ENCODE results near the gene DNAH17. TPM values are rescaled to one million over a fixed set of nuclear protein-coding genes. Genes with fewer than 3 reads are reported as not detected.
A peak's percentile ranks its signal among the peaks of the same experiment; 100 is the strongest.

Gene DNAH17
- total RNA-seq, 4 donors from 2014 or later = 0.19 to 0.31 TPM; not detected in 2

- Histone ChIP-seq H3K27me3 (no peaks in the 10 kb centered on the region), H3K27ac (peak overlapping the region; percentile 47 to 94 (median 77)), H3K36me3 (peaks cover 8 to 89% (median 13%) of the 10 kb centered on the region in 3 donors), H3K9me3 (no peaks in the 10 kb centered on the region), H3K4me3 (no peak overlapping the region), H3K4me1 (peaks cover 10 to 85% (median 55%) of the 10 kb centered on the region in 3 donors)
- no peak for TF ChIP-seq CTCF (IDR thresholded peaks at IDR 0.05)
- TF ChIP-seq POLR2A (IDR thresholded peaks at IDR 0.05) = no peak
- no peak for DNase-seq
- 92 to 96% methylated on average over 5 to 6 of the region's 13 CpGs for WGBS, 2 donors
- intact Hi-C loops (cut with DNase I) = loop anchor here (5.0 kb wide), 1 partner anchor 55 kb away; the partner anchor contains the start of gene SOCS3
These were observed 159.7 kb downstream of the DNAH17 start for GRCh38 chr17:78417531-78417909.

GRCh38 chr17:78416791-78417530 lies 160.2 kb downstream of the DNAH17 start:
- Histone ChIP-seq H3K36me3 (peaks cover 8 to 89% (median 13%) of the 10 kb centered on the region in 3 donors), H3K27ac (peak overlapping the region; percentile 59 to 94 (median 80)), H3K4me1 (peaks cover 10 to 85% (median 50%) of the 10 kb centered on the region in 3 donors), H3K27me3 (no peaks in the 10 kb centered on the region), H3K4me3 (peak overlapping the region in 1 of 4 donors; percentile 22), H3K9me3 (no peaks in the 10 kb centered on the region)
- intact Hi-C loops (cut with DNase I) = loop anchor here (5.0 kb wide), 1 partner anchor 55 kb away; the partner anchor contains the start of gene SOCS3
- TF ChIP-seq POLR2A (IDR thresholded peaks at IDR 0.05) (peak in 1 of 4 donors; percentile 37), CTCF (IDR thresholded peaks at IDR 0.05) (no peak)
- WGBS, 2 donors = 63 to 86% methylated on average over 7 of the region's 15 CpGs
- DNase-seq = no peak

- peak overlapping the region in 1 of 4 donors; percentile 22 for H3K4me3 ChIP-seq
- H3K4me1 ChIP-seq = peaks cover 10 to 83% (median 48%) of the 10 kb centered on the region in 3 donors
- intact Hi-C loops (cut with DNase I) = loop anchor here (5.0 kb wide), 1 partner anchor 54 kb away; the partner anchor contains the start of gene SOCS3
- H3K27ac ChIP-seq = peak overlapping the region; percentile 59 to 94 (median 80)
- no peaks in the 10 kb centered on the region for H3K9me3 ChIP-seq
- TF ChIP-seq CTCF (IDR thresholded peaks at IDR 0.05) (no peak), POLR2A (IDR thresholded peaks at IDR 0.05) (no peak)
- 64 to 77% methylated on average over 12 to 15 of the region's 17 CpGs for WGBS, 2 donors
- no peak for DNase-seq
- H3K36me3 ChIP-seq = peaks cover 8 to 85% (median 13%) of the 10 kb centered on the region in 3 donors
- no peaks in the 10 kb centered on the region for H3K27me3 ChIP-seq
These were observed 161.1 kb downstream of the DNAH17 start for GRCh38 chr17:78415821-78416711.

GRCh38 chr17:78414178-78415162 lies 162.7 kb downstream of the DNAH17 start:
- no peak for DNase-seq

More at GRCh38 chr17:78414178-78415162, 162.7 kb downstream of the DNAH17 start:
- TF ChIP-seq CTCF (IDR thresholded peaks at IDR 0.05) (no peak), POLR2A (IDR thresholded peaks at IDR 0.05) (no peak)
- peaks cover 1 to 74% (median 3%) of the 10 kb centered on the region in 3 donors for H3K36me3 ChIP-seq
- WGBS, 2 donors = 77 to 83% methylated on average over 6 to 10 of the region's 34 CpGs
- H3K27ac ChIP-seq = peak overlapping the region; percentile 17 to 94 (median 72)
- peaks cover 10 to 85% (median 52%) of the 10 kb centered on the region in 3 donors for H3K4me1 ChIP-seq
- no peaks in the 10 kb centered on the region for H3K9me3 ChIP-seq
- intact Hi-C loops (cut with DNase I) = loop anchor here (5.0 kb wide), 1 partner anchor 52 kb away; the partner anchor contains the start of gene SOCS3
- no peak overlapping the region for H3K4me3 ChIP-seq
- no peaks in the 10 kb centered on the region for H3K27me3 ChIP-seq

Measured in esophagus squamous epithelium (tissue), 5 donors.